Activated CD8-positive, alpha-beta memory T cell treated with anti-CD3 and anti-CD28 coated beads for 4 hours (primary cell): Measurements from ENCODE around the gene MRPL32.
A peak's percentile ranks its signal among the peaks of the same experiment; 100 is the strongest.

Experiments
- DNase-seq, 2 donors: peaks; one replicate each; pipeline ENCODE4 v3.0.0-alpha.2; 2020; ENCODE audit warnings: low read depth in 2 of 2

Gene MRPL32

DNA sequence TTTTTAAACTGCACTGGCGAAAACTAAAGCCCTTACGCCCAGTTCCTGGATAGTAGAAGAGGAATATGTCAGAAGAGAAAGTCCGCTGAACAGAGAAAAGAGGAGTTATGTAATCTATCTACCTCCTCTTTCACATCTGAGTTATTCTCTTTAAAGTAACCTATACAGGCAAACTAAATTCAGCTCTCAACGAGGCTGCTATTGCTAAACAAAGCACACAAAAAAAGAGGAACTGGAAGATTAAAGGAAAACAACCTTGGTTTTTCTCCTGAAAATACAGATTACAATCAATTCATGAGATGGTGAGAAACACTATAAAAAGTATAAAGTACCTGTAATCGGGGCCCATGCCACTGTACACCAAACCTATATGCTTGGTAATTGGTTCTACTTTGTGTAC lies 6.0 kb upstream of the MRPL32 start:
- no peak for DNase-seq

GRCh38 chr7:42928754-42929153 lies 3.4 kb upstream of the MRPL32 start:
- DNase-seq, result no peak

DNA sequence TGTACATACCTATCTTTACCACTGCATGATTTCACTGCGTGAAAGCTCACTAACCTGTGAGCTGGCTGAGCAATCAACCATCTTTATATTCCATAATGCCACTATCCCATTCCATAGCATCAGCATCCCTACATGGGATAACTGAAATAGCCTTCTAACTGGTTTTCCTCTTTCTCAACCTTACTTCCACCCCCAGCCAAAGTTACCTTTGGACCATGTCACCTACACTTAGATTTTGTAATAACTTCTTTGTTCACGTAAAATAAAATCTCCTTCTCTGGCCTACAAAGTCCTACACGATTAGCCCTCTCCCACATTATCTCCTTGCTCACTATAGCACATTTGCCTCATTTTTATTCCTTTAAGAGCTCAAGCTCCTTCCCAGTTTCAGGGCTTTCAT lies 2.7 kb upstream of the MRPL32 start:
- DNase-seq, result no peak

DNA sequence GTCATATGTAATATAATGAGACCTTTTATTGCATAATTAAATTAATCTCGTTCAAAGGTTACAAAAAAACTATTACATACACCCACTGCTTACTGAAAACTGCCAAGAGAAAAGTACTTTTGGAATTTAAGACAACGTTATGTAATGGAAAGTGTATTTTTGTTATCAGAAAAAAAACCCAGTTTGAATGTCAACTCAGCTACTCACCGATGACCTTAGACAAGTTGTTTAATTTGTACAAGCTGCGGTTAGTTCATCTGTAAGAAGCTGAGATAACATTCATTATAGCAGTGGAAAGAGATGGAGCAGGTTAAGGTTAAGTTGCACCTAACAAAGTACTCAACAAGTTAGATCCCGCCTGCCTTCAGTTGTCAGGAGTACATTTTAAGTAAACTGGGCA lies 1.3 kb upstream of the MRPL32 start:
- no peak for DNase-seq

DNA sequence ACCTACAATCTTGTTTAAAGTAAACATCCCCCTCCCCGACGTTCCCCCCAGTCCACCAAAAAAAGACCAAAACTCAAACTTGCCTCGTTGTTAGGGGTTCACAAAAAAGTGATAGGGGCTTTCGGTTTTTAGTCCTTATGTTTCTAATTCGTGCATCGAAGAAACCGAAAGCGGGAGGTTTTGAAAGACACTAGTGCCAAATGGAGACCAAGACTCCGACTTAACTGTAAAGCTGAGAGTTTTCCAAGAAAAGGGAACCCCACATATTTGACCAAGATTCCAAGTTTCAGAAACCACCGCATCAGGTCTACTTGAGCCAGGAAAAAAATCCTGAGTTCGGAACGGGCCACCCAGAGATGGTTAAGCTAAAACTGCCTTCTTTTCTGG lies 736 bp upstream of the MRPL32 start:
- DNase-seq, result no peak

DNA sequence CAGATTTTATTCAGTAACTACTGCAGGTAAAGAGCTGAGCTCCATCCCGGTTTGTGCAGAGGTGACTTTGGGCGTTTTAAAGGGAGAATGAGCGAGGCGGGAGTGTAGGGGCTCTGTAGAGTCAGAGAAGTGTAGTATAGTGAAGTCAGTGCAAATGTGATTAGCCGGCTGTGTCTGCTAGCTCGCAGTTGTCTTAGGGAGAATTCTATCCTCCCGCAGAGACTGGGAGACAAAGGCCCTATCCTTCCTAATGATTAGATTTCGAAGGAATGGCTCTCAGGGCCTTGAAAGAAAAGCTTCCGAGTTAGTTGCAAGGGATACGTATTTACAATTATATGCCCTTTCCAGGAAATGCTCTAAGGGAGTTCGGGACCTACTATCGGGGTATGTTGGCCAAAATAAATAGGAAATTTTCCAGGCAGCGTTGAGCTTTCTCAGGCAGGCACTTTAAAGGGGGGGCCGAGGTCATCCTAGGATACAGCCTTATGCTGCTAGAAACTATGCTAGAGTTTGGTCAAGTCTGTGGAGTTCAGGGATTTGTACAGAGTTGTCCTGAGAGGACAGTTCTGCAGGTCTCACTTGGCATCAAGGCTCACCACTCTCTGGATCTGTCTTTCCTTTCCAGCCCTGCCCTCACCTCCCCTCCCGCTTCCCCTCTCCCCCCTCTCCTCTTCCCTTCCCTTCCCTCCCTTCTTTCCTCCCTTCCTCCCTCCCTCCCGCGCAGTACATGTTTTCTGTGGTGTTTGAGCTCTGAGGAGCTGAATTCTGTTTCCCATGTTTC lies 825 bp downstream of the MRPL32 start:
- no peak for DNase-seq

- no peak for DNase-seq
Observed at GRCh38 chr7:42934291-42934690, 2.1 kb downstream of the MRPL32 start.

GRCh38 chr7:42935861-42936260 lies 3.7 kb downstream of the MRPL32 start:
- no peak for DNase-seq

DNA sequence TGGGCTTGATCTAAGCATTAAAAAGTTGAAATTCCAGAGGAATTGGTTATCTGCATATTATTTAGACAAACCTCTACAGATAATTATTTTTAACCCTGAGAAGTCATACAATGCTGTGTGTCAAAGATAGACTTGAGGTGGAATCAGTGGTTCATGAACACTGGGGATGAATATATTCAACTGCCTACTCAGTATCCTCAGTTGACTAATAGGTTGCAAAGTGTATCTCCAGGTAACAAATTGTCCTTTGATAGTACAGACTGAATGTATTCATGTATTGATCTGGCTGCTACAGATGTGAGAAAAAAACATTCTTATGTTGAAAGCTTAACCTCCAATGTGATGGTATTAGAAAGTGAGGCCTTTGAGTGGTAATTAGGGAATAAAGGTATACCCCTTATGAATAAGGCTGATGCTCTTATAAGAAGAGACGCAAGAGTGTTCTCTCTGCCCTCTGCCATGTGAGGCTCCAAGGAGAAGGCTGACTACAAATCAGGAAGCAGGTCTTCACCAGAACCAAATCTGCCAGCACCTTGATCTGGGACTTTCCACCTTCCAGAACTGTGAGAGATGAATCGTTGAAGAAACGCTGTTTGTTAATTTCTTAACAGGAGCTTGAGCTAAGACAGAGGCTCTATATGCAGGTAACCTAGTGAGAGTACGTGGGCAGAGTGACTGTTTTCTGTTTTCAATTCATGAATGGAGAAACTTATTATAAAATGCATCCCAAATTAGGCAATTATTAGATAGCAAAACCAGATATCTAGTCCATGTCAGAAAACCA lies 7.5 kb downstream of the MRPL32 start:
- DNase-seq, result no peak

DNA sequence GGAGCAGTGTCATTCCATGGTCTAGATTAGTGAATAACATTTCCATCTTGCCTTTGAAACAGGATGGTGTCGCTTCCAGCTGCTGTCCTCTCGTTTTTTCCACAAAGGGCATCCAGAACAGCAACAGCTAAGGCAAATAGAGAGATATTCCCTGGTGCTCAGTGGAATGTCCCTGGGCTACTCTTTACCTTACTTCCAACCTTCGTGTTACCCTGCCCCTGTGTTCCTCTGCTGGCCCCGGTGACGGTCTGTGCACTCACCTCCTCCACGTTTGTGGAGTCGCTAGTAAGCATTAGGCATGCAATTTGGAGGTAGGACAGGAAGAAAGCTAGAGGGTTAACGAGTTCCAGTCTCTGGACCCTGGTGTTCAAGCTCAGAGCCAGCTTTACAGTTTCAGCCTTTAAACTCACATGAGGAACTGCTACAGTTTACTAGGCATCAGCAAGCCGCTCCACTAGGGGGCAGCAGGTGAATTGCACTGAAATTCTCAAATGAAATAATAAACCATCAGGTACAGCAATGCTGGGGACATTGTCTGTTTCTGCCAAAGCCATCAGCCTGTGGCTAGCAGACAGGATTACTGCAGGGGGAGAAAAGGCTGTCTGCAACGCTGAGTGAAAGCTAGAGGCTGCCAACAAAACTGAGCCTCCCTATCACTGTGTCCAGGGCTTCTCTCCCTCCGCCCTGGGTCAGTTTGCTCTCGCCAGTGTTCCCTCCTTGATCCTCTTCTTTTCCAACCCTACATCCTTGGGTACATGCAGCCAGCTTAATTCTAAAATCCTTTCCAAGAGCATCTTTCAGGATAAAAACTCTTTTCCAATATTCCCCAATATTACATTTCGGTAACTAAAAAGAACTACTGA lies 9.0 kb downstream of the MRPL32 start:
- DNase-seq, result peak; percentile 43

- no peak for DNase-seq
Observed at GRCh38 chr7:42945821-42946626, 13.8 kb downstream of the MRPL32 start.

GRCh38 chr7:42946627-42946950 lies 14.4 kb downstream of the MRPL32 start:
- DNase-seq, result no peak

- no peak for DNase-seq
Observed at GRCh38 chr7:42947521-42947920, 15.3 kb downstream of the MRPL32 start.

DNA sequence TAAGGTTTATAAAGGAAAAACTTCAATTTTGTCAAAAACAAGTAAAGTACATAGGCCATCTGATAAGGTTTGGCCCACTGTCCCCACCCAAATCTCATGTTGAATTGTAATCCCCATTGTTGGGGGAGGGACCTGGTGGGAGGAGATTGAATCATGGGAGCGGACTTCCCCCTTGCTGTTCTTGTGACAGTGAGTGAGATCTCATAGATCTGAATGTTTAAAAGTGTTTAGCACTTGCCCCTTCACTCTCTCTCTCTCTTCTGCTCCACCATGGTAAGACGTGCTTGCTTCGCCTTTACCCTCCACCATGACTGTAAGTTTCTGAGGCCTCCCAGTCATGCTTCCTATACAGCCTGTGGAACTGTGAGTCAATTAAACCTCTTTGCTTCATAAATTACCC lies 18.2 kb downstream of the MRPL32 start:
- DNase-seq, result no peak

- no peak for DNase-seq
Observed at GRCh38 chr7:42952328-42952727, 20.2 kb downstream of the MRPL32 start.

DNA sequence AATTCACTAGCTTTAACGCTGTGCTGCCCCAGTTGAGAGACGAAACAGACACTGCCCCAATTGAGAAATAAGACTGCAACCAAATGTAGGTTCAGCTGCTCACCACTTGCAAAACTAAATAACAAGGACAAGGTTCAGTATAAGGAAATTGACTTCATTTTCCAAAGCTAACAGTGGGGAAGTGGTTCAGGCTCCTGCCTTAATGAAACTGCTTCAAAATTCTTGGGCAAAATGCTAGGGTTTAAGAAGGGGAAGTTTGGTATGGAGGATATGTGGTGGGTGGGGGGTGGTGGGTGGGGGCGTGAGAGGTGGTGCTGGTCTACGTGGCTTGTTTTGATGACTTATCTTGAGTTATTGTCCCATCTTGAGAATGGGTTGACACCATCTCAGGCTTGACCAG lies 21.8 kb downstream of the MRPL32 start:
- no peak for DNase-seq

- DNase-seq, result no peak
Observed at GRCh38 chr7:42956062-42956461, 23.9 kb downstream of the MRPL32 start.

DNA sequence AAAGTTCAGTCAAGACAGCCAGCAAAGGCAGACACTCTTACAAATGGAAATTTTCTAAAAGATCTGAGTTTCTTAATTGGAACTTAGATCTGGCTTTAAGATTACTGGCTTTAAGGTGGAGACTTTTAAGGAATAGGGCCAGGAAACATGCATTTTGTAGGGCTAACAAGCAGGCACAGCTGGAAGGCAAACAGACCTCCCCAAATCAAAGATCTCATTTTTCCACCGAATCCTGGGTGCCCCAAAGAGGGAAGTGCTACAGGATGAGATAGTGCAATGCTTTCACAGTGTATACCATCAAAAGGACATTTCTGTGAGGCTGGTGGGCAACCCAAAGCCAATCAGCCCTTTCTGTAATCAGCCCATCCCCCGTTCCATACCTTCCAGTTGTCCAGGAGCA lies 27.4 kb downstream of the MRPL32 start:
- no peak for DNase-seq

DNA sequence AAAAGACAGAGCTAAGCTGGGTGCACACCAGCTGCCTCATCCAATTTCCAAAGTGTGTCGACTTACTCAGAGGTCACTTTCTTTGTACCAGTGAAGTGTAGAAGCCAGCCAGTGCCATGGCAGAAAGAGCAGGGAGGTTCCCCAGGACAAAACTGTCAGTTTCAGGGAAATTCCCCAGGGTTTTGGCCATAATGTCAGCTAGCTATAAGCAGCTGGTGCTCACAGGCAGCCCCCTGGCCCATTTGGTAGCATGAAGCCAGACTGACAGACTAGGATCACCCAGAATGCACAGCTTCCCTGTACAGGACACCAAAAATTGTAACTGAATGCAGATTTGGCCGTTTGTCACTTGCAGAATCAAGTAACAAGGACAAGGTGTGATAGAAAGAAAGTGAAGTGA lies 28.6 kb downstream of the MRPL32 start:
- no peak for DNase-seq

DNA sequence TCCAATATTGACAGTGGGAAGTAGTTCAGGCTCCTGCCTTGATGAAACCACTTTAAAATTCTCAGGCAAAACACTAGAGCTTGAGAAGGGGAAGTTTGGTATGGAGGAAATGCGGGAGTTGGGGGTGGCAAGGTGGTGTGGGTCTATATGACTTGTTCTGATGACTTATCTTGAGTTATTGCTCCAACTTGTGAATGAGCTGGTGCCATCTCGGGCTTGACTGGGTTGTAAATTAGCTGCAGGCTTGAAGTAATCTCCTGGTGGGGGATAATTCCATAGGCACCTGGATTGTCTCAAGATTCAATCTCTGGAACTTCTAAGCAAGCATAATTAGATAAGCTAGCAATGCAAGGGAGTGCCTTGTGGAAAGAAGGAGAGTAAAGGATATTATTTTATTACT lies 29.0 kb downstream of the MRPL32 start:
- no peak for DNase-seq

GRCh38 chr7:42964293-42964692 lies 32.1 kb downstream of the MRPL32 start:
- no peak for DNase-seq
